Gastrocnemius medialis (tissue), 4 donors: ENCODE measurements around the gene CD244. TPM values are rescaled to one million over a fixed set of nuclear protein-coding genes. Genes with fewer than 3 reads are reported as not detected.

Source experiments
- ATAC-seq, 2 donors: fragments of 150-250 bp; one replicate each; pipeline ENCODE4 v1.9.1; 2016
- DNase-seq, 2 donors: peaks; one replicate each; pipeline ENCODE4 v3.0.0-alpha.2; 2019
- H3K27ac ChIP-seq, 4 donors: fragments of 200-600 bp; sonication (generic); 1 replicate in 1 of 4; 2 replicates in 3 of 4; pipeline ENCODE4 v1.5.1; 2016 to 2018; ENCODE audit warnings: mild to moderate bottlenecking in 2 of 4, moderate library complexity in 1 of 4
- H3K27me3 ChIP-seq, 3 donors: fragments of 200-600 bp; sonication (generic) in 2 of 3; 1 replicate in 1 of 3; 2 replicates in 2 of 3; pipeline versions ENCODE4 v1.5.1 to v1.6.0; 2016 to 2019; ENCODE audit warnings: mild to moderate bottlenecking in 1 of 3, moderate library complexity in 1 of 3
- H3K36me3 ChIP-seq, 2 donors: fragments of 200-600 bp; sonication (generic) in 1 of 2; one replicate each; pipeline ENCODE4 v1.5.1; 2017 to 2018
- H3K4me1 ChIP-seq, 2 donors: fragments of 200-600 bp; sonication (generic) in 1 of 2; one replicate each; pipeline ENCODE4 v1.5.1; 2016 to 2017; ENCODE audit warnings: mild to moderate bottlenecking in 2 of 2
- H3K4me3 ChIP-seq, 4 donors: fragments of 200-600 bp; sonication (generic) in 3 of 4; 1 replicate in 1 of 4; 2 replicates in 3 of 4; pipeline ENCODE4 v1.5.1; 2016 to 2019; ENCODE audit warnings: mild to moderate bottlenecking in 2 of 4
- H3K9me3 ChIP-seq, 3 donors: fragments of 200-600 bp; sonication (generic) in 2 of 3; 1 replicate in 1 of 3; 2 replicates in 2 of 3; pipeline ENCODE4 v1.5.1; 2016 to 2019
- POLR2A ChIP-seq, 2 donors: fragments of 450-650 bp; IDR thresholded peaks; one replicate each; pipeline ENCODE4 v1.6.1; 2017; ENCODE audit warnings: antibody characterized with exemption in 2 of 2, mild to moderate bottlenecking in 2 of 2, moderate library complexity in 2 of 2
- in situ Hi-C, 4 donors: fragments of 200-750 bp; cut with MboI; loops; one replicate each; pipeline versions ENCODE4 v1.15.0 to v1.8.0; 2017; ENCODE audit warnings: low sequenced_read_pairs in 4 of 4
- intact Hi-C: fragments of 100-400 bp; cut with DNase I; formaldehyde crosslinking; loops from one replicate; pipeline ENCODE4 v1.15.1; 2023; ENCODE audit warnings: low total_unique reads
- total RNA-seq, 4 donors: library from RNA; depleted of rRNA; stranded (reverse); fragments of >200 nt; gene quantifications; one replicate each; pipeline versions ENCODE4 v1.1.0 to v1.2.3, GENCODE V29; 2016
- TF ChIP-seq, protein P1 (sequence below), 5 experiments: fragments of 450-650 bp in 3 of 5; fragments of 200-600 bp in 2 of 5; sonication (generic) in 2 of 5; IDR thresholded peaks in 4 of 5; conservative IDR thresholded peaks in 1 of 5; 1 replicate in 4 of 5; 2 replicates in 1 of 5; pipeline ENCODE4 v1.5.1; 2016 to 2019; ENCODE audit warnings: antibody characterized with exemption in 5 of 5, mild to moderate bottlenecking in 3 of 5, moderate library complexity in 3 of 5

CD244 gene
- total RNA-seq, 4 donors from 2014 or later: not detected

DNA sequence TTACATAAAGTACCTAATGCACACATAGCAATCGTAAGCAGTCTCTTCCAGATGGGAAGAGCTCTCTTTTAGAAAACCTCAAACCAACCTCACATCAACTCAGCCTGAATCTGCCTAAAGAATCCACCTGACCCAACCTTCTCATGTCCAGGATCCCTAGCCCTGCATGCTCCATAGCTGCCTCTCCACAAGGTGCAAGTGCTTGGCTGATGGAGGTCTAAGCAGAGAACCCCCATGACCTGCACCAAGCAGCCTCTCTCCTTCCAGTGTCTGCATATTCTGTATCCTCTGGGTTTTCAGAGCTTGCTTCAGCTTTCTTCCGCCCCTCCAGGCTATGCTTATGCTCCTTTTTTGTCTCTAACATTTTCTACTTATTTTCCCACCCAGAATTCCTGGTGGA, 64.2 kb downstream of the CD244 start:
- DNase-seq (no peak), ATAC-seq (no peak)
- H3K27me3 ChIP-seq: no peaks in the 10 kb centered on the region
- no peak overlapping the region for H3K27ac ChIP-seq
- in situ Hi-C loops: no loop called here
- intact Hi-C loops: no loop called here
- H3K9me3 ChIP-seq: no peaks in the 10 kb centered on the region
- H3K4me3 ChIP-seq: no peak overlapping the region
- no peaks in the 10 kb centered on the region for H3K36me3 ChIP-seq
- no peaks in the 10 kb centered on the region for H3K4me1 ChIP-seq
- no peak for TF ChIP-seq POLR2A (IDR thresholded peaks at IDR 0.05)
- TF ChIP-seq, protein P1, sequence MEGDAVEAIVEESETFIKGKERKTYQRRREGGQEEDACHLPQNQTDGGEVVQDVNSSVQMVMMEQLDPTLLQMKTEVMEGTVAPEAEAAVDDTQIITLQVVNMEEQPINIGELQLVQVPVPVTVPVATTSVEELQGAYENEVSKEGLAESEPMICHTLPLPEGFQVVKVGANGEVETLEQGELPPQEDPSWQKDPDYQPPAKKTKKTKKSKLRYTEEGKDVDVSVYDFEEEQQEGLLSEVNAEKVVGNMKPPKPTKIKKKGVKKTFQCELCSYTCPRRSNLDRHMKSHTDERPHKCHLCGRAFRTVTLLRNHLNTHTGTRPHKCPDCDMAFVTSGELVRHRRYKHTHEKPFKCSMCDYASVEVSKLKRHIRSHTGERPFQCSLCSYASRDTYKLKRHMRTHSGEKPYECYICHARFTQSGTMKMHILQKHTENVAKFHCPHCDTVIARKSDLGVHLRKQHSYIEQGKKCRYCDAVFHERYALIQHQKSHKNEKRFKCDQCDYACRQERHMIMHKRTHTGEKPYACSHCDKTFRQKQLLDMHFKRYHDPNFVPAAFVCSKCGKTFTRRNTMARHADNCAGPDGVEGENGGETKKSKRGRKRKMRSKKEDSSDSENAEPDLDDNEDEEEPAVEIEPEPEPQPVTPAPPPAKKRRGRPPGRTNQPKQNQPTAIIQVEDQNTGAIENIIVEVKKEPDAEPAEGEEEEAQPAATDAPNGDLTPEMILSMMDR (IDR thresholded peaks at IDR 0.05 in 4 of 5, conservative IDR thresholded peaks at IDR 0.05 in 1 of 5): no peak

DNA sequence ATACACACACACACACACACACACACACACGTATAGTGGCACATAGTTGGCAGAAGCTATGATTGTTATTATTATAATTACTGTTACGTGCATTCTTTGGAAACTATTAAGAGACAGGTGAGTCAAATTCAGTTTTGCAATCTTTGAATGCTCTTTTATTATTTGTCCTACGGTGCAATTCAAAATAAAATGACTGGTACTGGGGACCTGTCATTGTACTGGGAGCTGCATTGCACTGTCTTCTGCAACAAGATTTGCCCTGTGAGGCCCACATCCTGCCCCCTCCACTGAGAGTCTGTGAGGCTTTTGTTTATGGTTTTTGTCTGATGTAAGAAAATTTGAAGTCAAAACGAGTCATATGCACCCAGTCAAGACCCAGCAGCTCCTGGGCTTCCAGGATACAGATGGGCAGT, 64.8 kb downstream of the CD244 start:
- TF ChIP-seq, protein P1 (IDR thresholded peaks at IDR 0.05 in 4 of 5, conservative IDR thresholded peaks at IDR 0.05 in 1 of 5): no peak
- TF ChIP-seq POLR2A (IDR thresholded peaks at IDR 0.05): no peak
- ATAC-seq (no peak), DNase-seq (no peak)
- in situ Hi-C loops (no loop called here), intact Hi-C loops (no loop called here)
- Histone ChIP-seq H3K9me3 (peaks cover 0 to 3% (median 0%) of the 10 kb centered on the region in 3 donors), H3K4me1 (no peaks in the 10 kb centered on the region), H3K4me3 (no peak overlapping the region), H3K27ac (no peak overlapping the region), H3K27me3 (no peaks in the 10 kb centered on the region), H3K36me3 (no peaks in the 10 kb centered on the region)

DNA sequence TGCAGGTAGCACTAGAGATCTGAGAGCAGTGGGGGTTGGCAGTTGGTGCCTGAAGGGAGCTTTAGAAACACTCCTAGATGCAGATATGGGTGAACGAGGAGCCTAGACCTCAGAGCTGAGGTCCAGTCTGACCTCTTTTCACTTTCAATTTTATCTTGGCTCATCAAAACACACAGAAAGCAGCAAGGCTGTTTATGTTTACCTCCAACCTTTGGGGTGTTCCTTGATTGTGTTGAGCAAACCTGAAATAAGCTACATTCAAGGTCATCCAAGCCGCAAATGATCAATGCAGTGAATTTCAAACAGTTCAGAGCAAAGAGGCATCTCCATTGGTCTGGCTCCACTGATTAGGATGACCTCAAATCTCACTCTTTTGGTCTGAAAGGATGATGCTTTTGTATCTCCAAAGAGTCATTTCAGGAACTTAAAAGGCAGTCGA, 65.4 kb downstream of the CD244 start:
- no peaks in the 10 kb centered on the region for H3K27me3 ChIP-seq
- TF ChIP-seq POLR2A (IDR thresholded peaks at IDR 0.05): no peak
- TF ChIP-seq, protein P1 (IDR thresholded peaks at IDR 0.05 in 4 of 5, conservative IDR thresholded peaks at IDR 0.05 in 1 of 5): no peak
- no peak overlapping the region for H3K4me3 ChIP-seq
- H3K4me1 ChIP-seq: no peaks in the 10 kb centered on the region
- in situ Hi-C loops: no loop called here
- no peak overlapping the region for H3K27ac ChIP-seq
- no peak for ATAC-seq
- peaks cover 0 to 3% (median 0%) of the 10 kb centered on the region in 3 donors for H3K9me3 ChIP-seq
- no peak for DNase-seq
- intact Hi-C loops: no loop called here
- H3K36me3 ChIP-seq: no peaks in the 10 kb centered on the region

DNA sequence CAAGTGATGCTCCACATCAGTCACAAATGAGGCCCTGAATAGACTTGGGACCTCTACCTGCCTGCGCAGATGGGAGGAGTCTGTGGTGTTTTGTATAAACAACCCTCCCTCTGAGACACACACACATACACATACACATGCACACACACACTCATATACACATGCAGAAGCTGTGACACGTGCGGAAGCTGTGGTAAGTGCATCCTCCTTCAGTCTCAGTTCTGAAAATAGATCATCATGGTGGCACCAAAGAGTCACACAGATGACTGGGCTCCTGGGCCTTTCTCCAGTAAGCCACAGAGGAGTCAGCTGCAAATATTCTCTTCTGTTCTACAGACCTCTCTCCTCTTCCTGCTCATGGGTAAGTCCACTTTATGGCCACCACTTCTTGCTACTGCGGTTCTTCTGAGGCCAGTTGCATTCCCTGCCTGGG, 66.7 kb downstream of the CD244 start, which contains the start of gene LY9:
TSS of gene LY9 (plus strand) at position 224 of the 433 bp plus-strand sequence. CDS start at position 238, 14 bp downstream.
- intact Hi-C loops: no loop called here
- in situ Hi-C loops: no loop called here
- ATAC-seq: no peak
- peak in 1 of 2 donors; percentile 18 for DNase-seq
- Histone ChIP-seq H3K27me3 (no peaks in the 10 kb centered on the region), H3K36me3 (no peaks in the 10 kb centered on the region), H3K27ac (no peak within 1 kb of the TSS), H3K9me3 (peaks cover 0 to 3% (median 0%) of the 10 kb centered on the region in 3 donors), H3K4me1 (no peaks in the 10 kb centered on the region), H3K4me3 (no peak within 1 kb of the TSS)
- TF ChIP-seq, protein P1 (IDR thresholded peaks at IDR 0.05 in 4 of 5, conservative IDR thresholded peaks at IDR 0.05 in 1 of 5): no peak
- no peak for TF ChIP-seq POLR2A (IDR thresholded peaks at IDR 0.05)

DNA sequence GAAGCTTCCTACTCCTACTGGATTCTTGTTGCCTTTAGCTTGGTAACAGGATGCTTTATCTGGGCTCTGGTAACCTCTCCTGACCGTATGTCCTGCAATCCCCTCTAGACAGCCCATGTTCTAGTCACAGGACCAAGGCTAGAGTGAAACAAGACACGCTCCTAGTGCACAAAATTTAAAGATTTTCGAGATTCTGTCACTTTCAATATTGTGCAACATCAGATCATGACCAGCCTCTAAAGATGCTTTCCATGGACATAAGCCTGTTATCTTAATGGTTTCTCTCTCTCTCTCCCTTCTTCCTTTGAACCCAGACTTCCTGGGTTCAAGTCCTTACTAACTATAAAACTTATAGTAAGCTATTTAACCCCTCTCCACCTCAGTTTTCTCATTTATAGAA, 68.3 kb downstream of the CD244 start:
- H3K4me3 ChIP-seq: no peak overlapping the region
- H3K36me3 ChIP-seq: no peaks in the 10 kb centered on the region
- intact Hi-C loops (no loop called here), in situ Hi-C loops (no loop called here)
- H3K27me3 ChIP-seq: no peaks in the 10 kb centered on the region
- H3K27ac ChIP-seq: no peak overlapping the region
- peaks cover 0 to 3% (median 0%) of the 10 kb centered on the region in 3 donors for H3K9me3 ChIP-seq
- TF ChIP-seq POLR2A (IDR thresholded peaks at IDR 0.05): no peak
- TF ChIP-seq, protein P1 (IDR thresholded peaks at IDR 0.05 in 4 of 5, conservative IDR thresholded peaks at IDR 0.05 in 1 of 5): no peak
- no peak for DNase-seq
- no peaks in the 10 kb centered on the region for H3K4me1 ChIP-seq
- no peak for ATAC-seq
